Measurements from ENCODE around the gene P4HB. TPM values are rescaled to one million over a fixed set of nuclear protein-coding genes. Genes with fewer than 3 reads are reported as not detected.

P4HB gene
- total RNA-seq, 4 donors from 2014 or later, result 366 to 725 (median 608) TPM

DNA sequence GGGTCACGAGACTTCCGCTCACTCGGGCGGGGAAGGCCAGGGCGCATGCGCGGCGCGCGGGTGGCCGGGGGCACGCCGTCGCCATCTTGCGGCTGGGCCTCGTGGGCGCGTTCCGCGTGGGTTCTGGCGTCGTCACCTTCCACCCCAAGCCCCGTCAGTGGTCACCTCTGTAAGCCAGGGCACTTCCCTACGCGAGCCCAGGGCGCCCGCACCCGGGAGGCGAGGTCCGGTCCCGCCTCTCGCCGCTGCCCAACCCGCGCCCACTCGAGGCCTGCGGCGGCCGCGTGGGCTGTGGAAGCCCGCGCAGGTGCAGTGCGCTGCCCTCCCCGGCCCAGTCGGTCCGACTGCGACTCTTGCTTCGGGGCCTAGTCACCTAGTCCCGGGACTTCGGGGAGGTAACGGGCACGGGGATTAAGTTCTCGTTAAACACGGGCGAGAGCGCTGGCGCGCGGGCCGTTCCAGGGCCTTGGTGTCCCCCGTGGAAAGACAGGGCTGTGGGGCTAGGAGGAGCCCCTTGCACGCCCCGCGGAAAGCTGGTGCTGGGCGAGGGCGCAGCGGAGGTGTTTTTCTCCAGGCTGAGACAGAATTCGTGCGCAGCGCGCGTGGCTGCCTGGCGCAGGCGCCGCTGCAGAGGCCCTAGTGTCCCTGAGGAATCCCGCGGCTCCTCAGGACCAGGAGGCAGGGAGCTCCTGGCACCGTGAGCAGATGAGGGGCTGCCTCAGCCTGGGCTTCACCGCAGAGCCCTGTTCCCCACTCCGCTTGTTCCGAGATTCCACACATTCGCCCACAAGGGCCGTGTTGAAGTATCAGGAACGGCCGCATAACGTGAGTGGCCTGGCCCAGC, 11.3 kb upstream of the P4HB start:
- ATAC-seq (ENCODE audit: low FRiP score), result peak; percentile 20
- DNase-seq (ENCODE audit: low spot score), result peak; percentile 86
- TF ChIP-seq, protein P1, sequence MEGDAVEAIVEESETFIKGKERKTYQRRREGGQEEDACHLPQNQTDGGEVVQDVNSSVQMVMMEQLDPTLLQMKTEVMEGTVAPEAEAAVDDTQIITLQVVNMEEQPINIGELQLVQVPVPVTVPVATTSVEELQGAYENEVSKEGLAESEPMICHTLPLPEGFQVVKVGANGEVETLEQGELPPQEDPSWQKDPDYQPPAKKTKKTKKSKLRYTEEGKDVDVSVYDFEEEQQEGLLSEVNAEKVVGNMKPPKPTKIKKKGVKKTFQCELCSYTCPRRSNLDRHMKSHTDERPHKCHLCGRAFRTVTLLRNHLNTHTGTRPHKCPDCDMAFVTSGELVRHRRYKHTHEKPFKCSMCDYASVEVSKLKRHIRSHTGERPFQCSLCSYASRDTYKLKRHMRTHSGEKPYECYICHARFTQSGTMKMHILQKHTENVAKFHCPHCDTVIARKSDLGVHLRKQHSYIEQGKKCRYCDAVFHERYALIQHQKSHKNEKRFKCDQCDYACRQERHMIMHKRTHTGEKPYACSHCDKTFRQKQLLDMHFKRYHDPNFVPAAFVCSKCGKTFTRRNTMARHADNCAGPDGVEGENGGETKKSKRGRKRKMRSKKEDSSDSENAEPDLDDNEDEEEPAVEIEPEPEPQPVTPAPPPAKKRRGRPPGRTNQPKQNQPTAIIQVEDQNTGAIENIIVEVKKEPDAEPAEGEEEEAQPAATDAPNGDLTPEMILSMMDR (IDR thresholded peaks at IDR 0.05), result no peak

DNA sequence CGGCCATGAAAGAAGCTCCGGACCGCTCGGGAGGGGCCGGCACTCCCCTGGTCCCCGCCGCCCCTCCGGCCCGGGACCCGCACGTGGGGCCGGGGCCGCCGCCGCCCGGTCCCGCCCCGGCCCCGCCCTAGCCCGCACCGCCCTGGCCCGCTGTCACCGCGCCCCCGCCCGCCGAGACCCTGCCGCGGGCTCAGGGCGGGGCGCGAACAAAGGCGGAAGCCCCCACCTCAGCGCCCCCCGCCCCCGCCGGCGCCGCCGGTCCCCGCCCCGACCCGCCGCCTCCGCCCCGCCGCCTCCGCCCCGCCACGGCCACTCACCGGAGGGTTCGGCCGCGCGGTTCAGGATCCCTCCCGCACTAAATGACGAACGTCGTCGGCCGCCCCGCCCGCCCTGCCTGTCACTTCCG, 10.6 kb upstream of the P4HB start, which contains the start of gene ARHGDIA:
TSS of gene ARHGDIA (minus strand) at position 357 of the 406 bp plus-strand sequence. CDS start 1,407 bp downstream, outside the sequence.
- TF ChIP-seq, protein P1 (IDR thresholded peaks at IDR 0.05), result no peak
- ATAC-seq (ENCODE audit: low FRiP score), result peak; percentile 53
- no peak for DNase-seq (ENCODE audit: low spot score)

DNA sequence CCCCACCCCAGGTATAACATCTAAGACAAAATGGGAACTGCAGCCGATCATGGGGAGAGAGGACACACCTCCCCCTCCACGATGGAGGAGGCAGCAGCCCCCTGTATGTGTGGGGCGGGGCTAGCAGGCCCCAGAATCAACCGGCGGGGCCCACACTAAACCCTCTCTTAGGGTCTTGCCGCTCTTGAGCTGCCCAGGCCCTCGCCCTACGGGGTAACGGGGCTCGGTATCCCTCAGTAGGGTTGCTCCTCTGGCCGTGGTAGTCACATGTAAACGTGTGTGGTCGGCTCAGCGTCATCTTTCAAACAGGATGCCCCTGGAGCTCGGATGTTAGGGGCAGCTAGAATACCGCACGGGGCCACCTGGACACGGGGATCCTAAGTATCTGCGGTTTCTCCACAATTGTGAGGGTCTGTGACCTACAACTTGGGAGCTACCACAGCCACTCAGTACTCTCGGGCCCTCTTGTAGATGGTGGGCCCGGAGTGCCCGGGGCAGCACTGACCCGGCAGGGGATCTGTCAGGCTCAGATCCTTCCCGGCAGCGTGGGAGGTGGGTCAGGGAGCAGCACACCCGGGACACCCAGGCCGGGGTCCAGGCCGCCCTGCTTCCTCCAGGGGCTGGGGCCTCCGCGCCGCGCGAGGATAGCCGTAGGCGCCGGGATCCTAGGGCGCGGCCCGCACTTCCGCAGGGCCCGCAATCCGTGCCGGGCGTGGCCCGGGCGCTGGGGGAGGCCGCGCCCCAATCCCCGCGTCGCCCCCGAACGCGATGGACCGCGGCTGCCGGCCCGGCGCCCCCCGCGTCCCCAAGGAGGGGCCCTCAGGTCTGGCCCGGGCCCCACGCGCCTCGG, 10.0 kb upstream of the P4HB start:
- TF ChIP-seq, protein P1 (IDR thresholded peaks at IDR 0.05), result no peak
- ATAC-seq (ENCODE audit: low FRiP score) (no peak), DNase-seq (ENCODE audit: low spot score) (peak; percentile 42)

DNA sequence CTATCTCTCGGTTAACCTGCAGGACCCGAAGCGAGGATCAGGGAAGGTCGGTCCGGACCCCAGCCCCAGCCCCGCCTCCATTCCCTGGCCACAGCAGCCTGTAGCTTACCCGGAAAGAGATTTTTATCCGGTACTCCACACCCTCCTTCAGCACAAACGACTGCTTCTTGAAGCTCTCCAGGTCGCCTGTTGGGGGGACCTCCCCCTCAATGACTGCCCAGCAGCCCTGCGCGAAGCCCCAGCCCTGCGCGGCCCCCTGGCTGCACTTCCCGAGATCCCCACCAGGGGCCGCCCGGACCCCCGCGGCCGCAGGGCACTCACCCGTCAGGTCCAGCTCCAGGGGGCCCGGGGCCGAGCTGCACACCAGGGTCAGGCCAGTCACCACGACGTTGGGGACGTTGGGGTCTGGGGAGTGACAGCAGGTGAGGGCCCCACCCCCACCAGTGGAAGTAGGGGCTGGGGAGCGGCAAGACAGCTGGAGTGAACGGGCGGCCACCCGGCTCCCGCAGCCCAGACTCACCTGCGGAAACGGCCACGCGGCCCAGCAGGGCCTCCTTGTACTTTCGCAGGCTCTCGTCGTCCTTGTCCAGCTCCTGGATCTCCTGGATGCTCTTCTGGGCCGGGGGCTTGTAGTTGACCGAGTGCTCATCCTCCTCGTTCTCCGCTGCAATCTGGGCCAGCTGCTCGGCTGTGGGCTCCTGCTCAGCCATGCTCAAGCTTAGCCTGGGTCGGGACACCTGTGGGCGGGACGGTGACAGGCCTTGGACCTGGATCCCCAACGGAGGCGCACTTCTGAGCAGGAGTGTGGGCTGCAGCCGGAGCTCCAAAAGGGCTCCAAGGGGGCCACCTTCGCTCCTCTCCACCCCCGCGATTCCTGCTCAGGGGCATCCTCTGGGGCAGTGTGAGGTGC, 9.1 kb upstream of the P4HB start:
- ATAC-seq (ENCODE audit: low FRiP score) (no peak), DNase-seq (ENCODE audit: low spot score) (no peak)
- TF ChIP-seq, protein P1 (IDR thresholded peaks at IDR 0.05), result peak in 2 of 3 donors; percentile 66 to 88

DNA sequence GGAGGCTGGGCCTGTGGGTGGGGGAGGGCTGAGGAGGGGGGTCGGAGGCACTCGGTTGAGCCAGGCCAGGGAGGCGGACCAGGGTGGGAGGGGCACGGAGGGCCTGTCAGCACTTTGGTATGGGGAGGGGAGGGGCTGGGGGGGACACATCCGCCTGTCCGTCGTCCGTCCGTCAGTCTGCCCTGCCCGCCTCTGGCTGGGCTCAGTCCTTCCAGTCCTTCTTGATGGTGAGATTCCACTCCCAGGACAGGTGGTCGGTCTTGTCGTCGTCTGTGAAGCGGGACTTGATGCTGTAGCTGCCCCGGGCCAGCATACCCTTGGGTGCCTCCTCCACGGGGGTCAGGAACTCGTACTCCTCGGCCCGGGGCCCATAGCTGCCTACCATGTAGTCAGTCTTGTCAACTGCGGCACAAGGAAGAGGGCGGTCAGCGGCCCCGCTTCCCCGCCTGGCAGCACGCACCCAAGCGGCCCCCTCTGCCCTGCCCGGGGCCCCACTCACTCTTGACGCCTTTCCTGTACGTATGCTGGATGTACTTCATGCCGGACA, 8.4 kb upstream of the P4HB start:
- TF ChIP-seq, protein P1 (IDR thresholded peaks at IDR 0.05), result no peak
- ATAC-seq (ENCODE audit: low FRiP score) (peak; percentile 15), DNase-seq (ENCODE audit: low spot score) (no peak)
